Esophagus muscularis mucosa (tissue), 4 donors: ENCODE results near the gene RNASET2.

Source experiments
- CTCF ChIP-seq, 3 experiments: fragments of 200-600 bp in 2 of 3; fragments of 450-650 bp in 1 of 3; sonication (generic) in 2 of 3; IDR thresholded peaks; one replicate each; pipeline ENCODE4 v1.5.1; 2017 to 2019; ENCODE audit warnings: antibody characterized with exemption in 3 of 3, mild to moderate bottlenecking in 2 of 3, moderate library complexity in 1 of 3
- EP300 ChIP-seq: sonication (generic); formaldehyde crosslinking; IDR thresholded peaks from one replicate; pipeline ENCODE4 v1.6.1; 2017; ENCODE audit warnings: antibody characterized with exemption
- POLR2A ChIP-seq: fragments of 450-650 bp; IDR thresholded peaks from one replicate; pipeline ENCODE4 v1.6.1; 2017; ENCODE audit warnings: antibody characterized with exemption, moderate library complexity, mild to moderate bottlenecking, low read depth
- POLR2AphosphoS5 ChIP-seq, 2 donors: sonication (generic); formaldehyde crosslinking; IDR thresholded peaks; one replicate each; pipeline ENCODE4 v1.6.1; 2017; ENCODE audit warnings: antibody characterized with exemption in 2 of 2

GRCh38 chr6:166971271-166971670 is 14.9 kb upstream of the RNASET2 start:
- TF ChIP-seq CTCF (IDR thresholded peaks at IDR 0.05), result no peak
- TF ChIP-seq POLR2AphosphoS5 (IDR thresholded peaks at IDR 0.05), result no peak
- no peak for TF ChIP-seq EP300
- TF ChIP-seq POLR2A, result no peak
